ENCODE data around the gene PDK2.

DNA sequence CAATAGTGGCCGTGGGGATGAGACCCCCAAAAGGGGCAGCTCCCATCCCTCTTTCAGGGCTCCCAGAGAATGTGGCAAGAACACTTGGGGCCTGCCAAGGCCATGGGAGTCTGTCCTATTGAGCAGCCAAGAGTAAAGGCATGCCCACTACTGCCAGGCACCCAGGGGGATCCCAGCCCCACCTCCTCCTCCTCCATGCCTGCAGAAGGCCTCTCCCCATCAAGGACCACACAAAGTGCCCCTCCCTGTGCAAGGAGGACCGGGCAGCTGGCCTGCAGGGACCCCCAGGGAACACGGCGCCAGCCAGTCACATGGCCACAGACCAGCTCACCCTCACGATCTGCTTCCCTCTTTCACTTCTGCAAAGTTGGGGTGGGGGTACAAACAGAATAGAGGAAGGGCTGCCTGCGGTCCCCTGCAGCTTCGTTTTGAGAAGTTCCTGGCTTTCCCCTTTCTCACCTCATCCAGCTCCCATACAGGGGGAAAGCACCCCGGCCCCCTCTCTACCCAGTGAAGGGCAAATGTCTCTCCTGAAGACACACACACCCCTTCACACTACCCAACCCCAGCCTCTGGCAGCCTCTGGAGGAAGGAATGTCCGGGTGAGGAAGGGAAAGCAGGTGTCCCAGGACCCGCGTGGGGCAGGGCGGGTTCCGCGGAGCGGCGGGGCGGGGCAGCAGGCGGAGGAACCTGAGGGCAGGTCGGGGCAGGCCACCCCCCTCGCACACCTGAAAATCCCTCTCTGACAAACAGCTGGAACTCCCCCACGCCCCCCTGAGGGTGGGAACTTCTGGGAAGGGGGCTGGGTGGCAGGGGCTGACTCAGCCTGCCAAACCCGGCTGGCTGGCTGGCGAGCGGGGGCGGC, 53.3 kb downstream of the PDK2 start:
- no peak for TF ChIP-seq EZH2 (optimal IDR thresholded peaks at IDR 0.05; ENCODE audit: low read depth, low read length)
- TF ChIP-seq, protein P1, sequence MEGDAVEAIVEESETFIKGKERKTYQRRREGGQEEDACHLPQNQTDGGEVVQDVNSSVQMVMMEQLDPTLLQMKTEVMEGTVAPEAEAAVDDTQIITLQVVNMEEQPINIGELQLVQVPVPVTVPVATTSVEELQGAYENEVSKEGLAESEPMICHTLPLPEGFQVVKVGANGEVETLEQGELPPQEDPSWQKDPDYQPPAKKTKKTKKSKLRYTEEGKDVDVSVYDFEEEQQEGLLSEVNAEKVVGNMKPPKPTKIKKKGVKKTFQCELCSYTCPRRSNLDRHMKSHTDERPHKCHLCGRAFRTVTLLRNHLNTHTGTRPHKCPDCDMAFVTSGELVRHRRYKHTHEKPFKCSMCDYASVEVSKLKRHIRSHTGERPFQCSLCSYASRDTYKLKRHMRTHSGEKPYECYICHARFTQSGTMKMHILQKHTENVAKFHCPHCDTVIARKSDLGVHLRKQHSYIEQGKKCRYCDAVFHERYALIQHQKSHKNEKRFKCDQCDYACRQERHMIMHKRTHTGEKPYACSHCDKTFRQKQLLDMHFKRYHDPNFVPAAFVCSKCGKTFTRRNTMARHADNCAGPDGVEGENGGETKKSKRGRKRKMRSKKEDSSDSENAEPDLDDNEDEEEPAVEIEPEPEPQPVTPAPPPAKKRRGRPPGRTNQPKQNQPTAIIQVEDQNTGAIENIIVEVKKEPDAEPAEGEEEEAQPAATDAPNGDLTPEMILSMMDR (IDR thresholded peaks at IDR 0.05; ENCODE audit: low read length): no peak
